ENCODE results near the gene CEBPE. TPM values are rescaled to one million over a fixed set of nuclear protein-coding genes. Genes with fewer than 3 reads are reported as not detected.

Gene CEBPE
- total RNA-seq, 1 experiment from 2014 or later: not detected

DNA sequence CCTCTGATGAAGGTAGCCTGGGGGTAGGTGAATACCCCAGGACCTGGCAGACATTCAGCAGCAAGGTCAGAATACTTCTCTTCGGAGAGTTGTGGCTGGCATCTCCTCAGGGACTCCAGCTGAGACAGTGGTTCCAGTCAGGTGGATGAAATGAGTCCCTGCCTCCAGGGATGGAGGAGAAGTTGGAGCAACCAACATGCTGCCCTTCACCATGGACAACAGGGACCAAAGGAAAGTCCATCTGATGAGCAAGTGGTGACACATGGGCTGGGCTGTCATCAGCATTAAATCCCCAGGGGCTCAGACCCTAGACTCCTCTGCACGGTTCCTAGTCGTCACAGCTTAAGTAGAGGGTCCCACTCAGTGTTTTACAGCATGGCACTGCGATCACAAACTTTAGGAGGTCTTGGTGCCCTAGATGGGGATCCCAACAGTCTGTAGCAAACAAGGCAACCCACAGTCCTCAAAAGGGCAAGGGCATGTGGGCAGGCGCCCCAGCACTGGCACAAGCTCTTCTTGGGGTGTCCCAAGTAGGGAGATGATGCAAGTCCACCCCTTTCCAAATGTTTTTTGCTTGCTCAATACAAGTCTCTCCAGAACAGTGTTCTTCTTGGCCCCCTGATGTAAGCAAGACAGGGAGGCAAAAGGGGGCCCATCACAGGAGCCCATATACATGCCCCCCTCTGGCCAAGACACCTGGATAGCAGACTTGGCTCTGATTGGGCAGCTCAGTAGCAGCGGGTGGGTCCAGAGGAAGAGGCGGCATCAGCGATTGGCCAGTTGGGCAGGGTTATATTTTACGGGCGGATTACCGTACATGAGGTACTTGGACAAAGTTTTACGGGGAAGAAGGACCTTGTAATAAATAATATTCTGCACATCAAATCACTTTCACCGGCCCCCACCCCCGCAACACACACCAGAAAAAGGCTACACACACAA is 50.9 kb downstream of the CEBPE start:
- DNase-seq (ENCODE audit: low read depth, low spot score): no peak
- Histone ChIP-seq H3K36me3 (ENCODE audit: control insufficient read depth in 1 of 2, insufficient read depth in 2 of 2, low read length in 2 of 2) (peaks cover 41 to 61% of the 10 kb centered on the region in 2 experiments), H3K4me3 (replicated peaks in 1 of 2; ENCODE audit: low read depth in 1 of 2, low read length in 2 of 2) (no peak overlapping the region), H2AFZ (ENCODE audit: low read depth, low read length, poor library complexity, severe bottlenecking) (no peak overlapping the region), H3K4me1 (ENCODE audit: control insufficient read depth in 1 of 2, insufficient read depth in 2 of 2, low read length in 2 of 2) (peaks cover 31 to 41% of the 10 kb centered on the region in 2 experiments), H3K4me2 (ENCODE audit: low read length) (peak overlapping the region; percentile 17), H3K9ac (ENCODE audit: low read length) (no peak overlapping the region), H3K9me2 (ENCODE audit: insufficient read depth) (no peaks in the 10 kb centered on the region), H3K27ac (ENCODE audit: low read depth, low read length) (peak overlapping the region; percentile 11; the same call in 1 of the 2 replicates), H3K9me3 (ENCODE audit: control insufficient read depth in 1 of 2, insufficient read depth in 1 of 2, low read depth in 1 of 2, low read length in 2 of 2) (no peaks in the 10 kb centered on the region), H4K20me1 (ENCODE audit: insufficient read depth) (no peaks in the 10 kb centered on the region), H3K27me3 (ENCODE audit: insufficient read depth, low read length) (no peaks in the 10 kb centered on the region), H3K79me2 (ENCODE audit: insufficient read depth, low read length) (peaks cover 66% of the 10 kb centered on the region)
- no TSS peak for BruUV-seq (replicated peaks)
- intact Hi-C loops (cut with micrococcal nuclease): loop anchor here (2.0 kb wide), 1 partner anchor 27 kb away; the partner anchor contains the start of genes ACIN1 and C14orf119
- ChIA-PET CTCF (interaction anchor here (0.7 to 1.8 kb wide), 42 partner anchors 9 to 511 kb away, joined by 3 to 64 read pairs (median 6); partner anchors contain the start of genes ACIN1, AJUBA, C14orf119 and CDH24), RAD21 (ENCODE audit: low non-redundant PET in 1 of 2, low total read pairs in 2 of 2, uncharacterized antibody in 2 of 2, unreplicated experiment in 2 of 2) (interaction anchor here (0.6 to 1.2 kb wide), 10 partner anchors 10 to 85 kb away, joined by 3 to 5 read pairs (median 3); partner anchors contain the start of genes ACIN1 (in 2 of the 2), C14orf119 (in 1 of the 2) and CDH24 (in 1 of the 2)), POLR2A (interaction anchor here (0.8 to 1.9 kb wide), 7 partner anchors 10 to 239 kb away, joined by 3 to 19 read pairs (median 5); partner anchors contain the start of genes ACIN1, BCL2L2 and C14orf119)
- ATAC-seq: no peak
- TF ChIP-seq RAD21 (IDR thresholded peaks at IDR 0.05; ENCODE audit: low read depth): no peak
- no peak for TF ChIP-seq SP1 (IDR thresholded peaks at IDR 0.05; ENCODE audit: low read depth)
- TF ChIP-seq EZH2 (IDR thresholded peaks at IDR 0.05): no peak
- TF ChIP-seq ZNF274 (IDR thresholded peaks at IDR 0.05; ENCODE audit: low read depth, low read length): no peak
- no peak for TF ChIP-seq TCF7L2 (IDR thresholded peaks at IDR 0.05; ENCODE audit: borderline replicate concordance, extremely low read depth, insufficient read depth, insufficient read length)
- TF ChIP-seq EZH2phosphoT487 (IDR thresholded peaks at IDR 0.05; ENCODE audit: borderline replicate concordance): no peak
- no peak for TF ChIP-seq EGR1 (IDR thresholded peaks at IDR 0.05; ENCODE audit: low read depth)

Other genes with a start within 250 kb of the CEBPE start
- gene LRP10, start 247.5 kb downstream of the CEBPE start, total RNA-seq (2021; ENCODE audit: unreplicated experiment): 42.7 TPM
- gene REM2, start 236.0 kb downstream of the CEBPE start, total RNA-seq (2021; ENCODE audit: unreplicated experiment): 0.47 TPM
- gene RBM23, start 200.1 kb downstream of the CEBPE start, total RNA-seq (2021; ENCODE audit: unreplicated experiment): 67.2 TPM
- gene PRMT5, start 189.9 kb downstream of the CEBPE start, total RNA-seq (2021; ENCODE audit: unreplicated experiment): 186 TPM
- 48.7 TPM for gene HAUS4, start 162.2 kb downstream of the CEBPE start, total RNA-seq (2021; ENCODE audit: unreplicated experiment)
- 39.7 TPM for gene AJUBA, start 136.7 kb downstream of the CEBPE start, total RNA-seq (2021; ENCODE audit: unreplicated experiment)
- gene C14orf93, start 109.1 kb downstream of the CEBPE start, total RNA-seq (2021; ENCODE audit: unreplicated experiment): 13.7 TPM
- 212 TPM for gene PSMB5, start 84.4 kb downstream of the CEBPE start, total RNA-seq (2021; ENCODE audit: unreplicated experiment)
- gene PSMB11, start 77.0 kb downstream of the CEBPE start, total RNA-seq (2021; ENCODE audit: unreplicated experiment): not detected
- gene CDH24, start 61.7 kb downstream of the CEBPE start, total RNA-seq (2021; ENCODE audit: unreplicated experiment): 19.3 TPM
- gene ACIN1, start 24.1 kb downstream of the CEBPE start, total RNA-seq (2021; ENCODE audit: unreplicated experiment): 179 TPM
- gene C14orf119, start 23.8 kb downstream of the CEBPE start, total RNA-seq (2021; ENCODE audit: unreplicated experiment): 46.8 TPM
- not detected for gene CIROP, start 14.3 kb downstream of the CEBPE start, total RNA-seq (2021; ENCODE audit: unreplicated experiment)
- 5.3 TPM for gene SLC7A8, start 64.4 kb upstream of the CEBPE start, total RNA-seq (2021; ENCODE audit: unreplicated experiment)
- not detected for gene RNF212B, start 118.7 kb upstream of the CEBPE start, total RNA-seq (2021; ENCODE audit: unreplicated experiment)
- 18.2 TPM for gene HOMEZ, start 166.9 kb upstream of the CEBPE start, total RNA-seq (2021; ENCODE audit: unreplicated experiment)
- 5.6 TPM for gene PPP1R3E, start 183.6 kb upstream of the CEBPE start, total RNA-seq (2021; ENCODE audit: unreplicated experiment)
- gene BCL2L2, start 187.6 kb upstream of the CEBPE start, total RNA-seq (2021; ENCODE audit: unreplicated experiment): 25.5 TPM
- 184 TPM for gene PABPN1, start 202.2 kb upstream of the CEBPE start, total RNA-seq (2021; ENCODE audit: unreplicated experiment)
- gene SLC22A17, start 233.6 kb upstream of the CEBPE start, total RNA-seq (2021; ENCODE audit: unreplicated experiment): 5.9 TPM
- 0.10 TPM for gene EFS, start 245.9 kb upstream of the CEBPE start, total RNA-seq (2021; ENCODE audit: unreplicated experiment)